Uterus (tissue), 2 donors: Measurements from ENCODE around the gene SLC17A5.

Experiments
- POLR2A ChIP-seq, 2 donors: fragments of 450-650 bp; IDR thresholded peaks; one replicate each; pipeline ENCODE4 v1.6.1; 2016; ENCODE audit warnings: antibody characterized with exemption in 2 of 2, mild to moderate bottlenecking in 1 of 2, moderate library complexity in 1 of 2
- TF ChIP-seq, protein P1 (sequence below), 4 experiments: fragments of 200-600 bp in 2 of 4; fragments of 450-650 bp in 2 of 4; sonication (generic) in 2 of 4; IDR thresholded peaks; one replicate each; pipeline ENCODE4 v1.5.1; 2016 to 2019; ENCODE audit warnings: antibody characterized with exemption in 4 of 4, mild to moderate bottlenecking in 2 of 4, moderate library complexity in 1 of 4

DNA sequence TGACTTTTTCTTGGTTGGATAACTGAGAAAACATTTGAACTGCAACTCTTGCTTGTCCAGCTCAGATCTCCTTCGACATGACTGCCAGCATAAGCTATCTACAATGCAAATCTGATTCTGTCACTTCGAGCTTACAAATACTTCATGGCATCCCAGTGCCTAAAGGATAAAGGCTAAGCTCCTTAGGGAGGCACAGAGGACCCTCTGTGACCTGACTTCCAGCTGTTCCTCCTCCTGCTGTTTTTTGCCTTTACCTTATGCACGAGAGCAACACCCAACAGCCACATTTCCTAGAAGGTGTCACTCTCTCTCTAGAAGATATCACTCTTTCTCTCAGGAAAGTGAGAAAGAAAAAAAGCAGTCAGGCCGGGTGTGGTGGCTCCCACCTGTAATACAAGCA lies 23.4 kb downstream of the SLC17A5 start:
- TF ChIP-seq, protein P1, sequence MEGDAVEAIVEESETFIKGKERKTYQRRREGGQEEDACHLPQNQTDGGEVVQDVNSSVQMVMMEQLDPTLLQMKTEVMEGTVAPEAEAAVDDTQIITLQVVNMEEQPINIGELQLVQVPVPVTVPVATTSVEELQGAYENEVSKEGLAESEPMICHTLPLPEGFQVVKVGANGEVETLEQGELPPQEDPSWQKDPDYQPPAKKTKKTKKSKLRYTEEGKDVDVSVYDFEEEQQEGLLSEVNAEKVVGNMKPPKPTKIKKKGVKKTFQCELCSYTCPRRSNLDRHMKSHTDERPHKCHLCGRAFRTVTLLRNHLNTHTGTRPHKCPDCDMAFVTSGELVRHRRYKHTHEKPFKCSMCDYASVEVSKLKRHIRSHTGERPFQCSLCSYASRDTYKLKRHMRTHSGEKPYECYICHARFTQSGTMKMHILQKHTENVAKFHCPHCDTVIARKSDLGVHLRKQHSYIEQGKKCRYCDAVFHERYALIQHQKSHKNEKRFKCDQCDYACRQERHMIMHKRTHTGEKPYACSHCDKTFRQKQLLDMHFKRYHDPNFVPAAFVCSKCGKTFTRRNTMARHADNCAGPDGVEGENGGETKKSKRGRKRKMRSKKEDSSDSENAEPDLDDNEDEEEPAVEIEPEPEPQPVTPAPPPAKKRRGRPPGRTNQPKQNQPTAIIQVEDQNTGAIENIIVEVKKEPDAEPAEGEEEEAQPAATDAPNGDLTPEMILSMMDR (IDR thresholded peaks at IDR 0.05): no peak
- no peak for TF ChIP-seq POLR2A (IDR thresholded peaks at IDR 0.05)
